Liver (tissue), 9 donors: Measurements from ENCODE around the gene RPL38. TPM values are rescaled to one million over a fixed set of nuclear protein-coding genes. Genes with fewer than 3 reads are reported as not detected.

Experiments
- DNase-seq: peaks from one replicate; pipeline ENCODE4 v3.0.0-alpha.2; 2017; ENCODE audit warnings: low spot score
- H3K27ac ChIP-seq, 2 donors: one replicate each; pipeline ENCODE4 v1.7.0; 2013; ENCODE audit warnings: inconsistent platforms in 2 of 2, low read length in 2 of 2, control low read depth in 1 of 2, low read depth in 1 of 2, mild to moderate bottlenecking in 1 of 2
- H3K27me3 ChIP-seq, 4 donors: one replicate each; pipeline versions ENCODE4 v1.6.1 to v1.7.0; 2013; ENCODE audit warnings: low read length in 3 of 4, inconsistent platforms in 1 of 4, mild to moderate bottlenecking in 1 of 4, moderate library complexity in 1 of 4; ENCODE audit not compliant: control insufficient read depth in 4 of 4, insufficient read depth in 4 of 4
- H3K36me3 ChIP-seq, 4 donors: one replicate each; pipeline versions ENCODE4 v1.6.1 to v1.7.0; 2013; ENCODE audit warnings: low read length in 3 of 4, mild to moderate bottlenecking in 3 of 4, low read depth in 1 of 4, moderate library complexity in 1 of 4; ENCODE audit not compliant: control insufficient read depth in 4 of 4, insufficient read depth in 3 of 4
- H3K4me1 ChIP-seq, 4 donors: one replicate each; pipeline versions ENCODE4 v1.6.1 to v1.7.0; 2013; ENCODE audit warnings: low read length in 3 of 4, mild to moderate bottlenecking in 3 of 4, moderate library complexity in 1 of 4; ENCODE audit not compliant: control insufficient read depth in 4 of 4, insufficient read depth in 4 of 4
- H3K4me3 ChIP-seq, 3 donors: one replicate each; pipeline versions ENCODE4 v1.6.1 to v1.7.0; 2013; ENCODE audit warnings: low read length in 3 of 3, control low read depth in 1 of 3, low read depth in 1 of 3, mild to moderate bottlenecking in 1 of 3
- H3K9ac ChIP-seq, 2 donors: one replicate each; pipeline ENCODE4 v1.7.0; 2013; ENCODE audit warnings: low read length in 2 of 2, mild to moderate bottlenecking in 2 of 2, moderate library complexity in 2 of 2, control low read depth in 1 of 2, low read depth in 1 of 2
- H3K9me3 ChIP-seq, 4 donors: one replicate each; pipeline versions ENCODE4 v1.6.1 to v1.7.0; 2013; ENCODE audit warnings: low read length in 3 of 4; ENCODE audit not compliant: control insufficient read depth in 4 of 4
- ATF3 ChIP-seq: IDR thresholded peaks from 2 replicates; pipeline ENCODE4 v1.6.1; 2016; ENCODE audit warnings: antibody characterized with exemption
- CTCF ChIP-seq: fragments of 150-350 bp; IDR thresholded peaks from 2 replicates; pipeline ENCODE4 v1.5.1; 2017; ENCODE audit warnings: improper control_type of control experiment, low read depth, low read length; ENCODE audit not compliant: missing input control
- EGR1 ChIP-seq, 2 donors: IDR thresholded peaks; 2 replicates each; pipeline ENCODE4 v1.6.1; 2016 to 2018; ENCODE audit warnings: antibody characterized with exemption in 2 of 2, low read depth in 2 of 2
- FOXA1 ChIP-seq: IDR thresholded peaks from 2 replicates; pipeline ENCODE4 v1.6.1; 2016; ENCODE audit warnings: antibody characterized with exemption
- FOXA2 ChIP-seq: IDR thresholded peaks from 2 replicates; pipeline ENCODE4 v1.6.1; 2016; ENCODE audit warnings: antibody characterized with exemption
- GABPA ChIP-seq, 2 donors: IDR thresholded peaks in 1 of 2; conservative IDR thresholded peaks in 1 of 2; 2 replicates each; pipeline ENCODE4 v1.6.1; 2016; ENCODE audit warnings: antibody characterized with exemption in 2 of 2, mild to moderate bottlenecking in 1 of 2, moderate library complexity in 1 of 2
- HNF4A ChIP-seq, 2 donors: conservative IDR thresholded peaks; 2 replicates each; pipeline ENCODE4 v1.6.1; 2016; ENCODE audit warnings: antibody characterized with exemption in 2 of 2, mild to moderate bottlenecking in 2 of 2
- HNF4G ChIP-seq: IDR thresholded peaks from 2 replicates; pipeline ENCODE4 v1.6.1; 2016; ENCODE audit warnings: antibody characterized with exemption
- JUND ChIP-seq, 2 donors: IDR thresholded peaks; 2 replicates each; pipeline ENCODE4 v1.6.1; 2016; ENCODE audit warnings: antibody characterized with exemption in 2 of 2
- MAX ChIP-seq: IDR thresholded peaks from 2 replicates; pipeline ENCODE4 v1.6.1; 2016; ENCODE audit warnings: antibody characterized with exemption
- NR2F2 ChIP-seq: IDR thresholded peaks from 2 replicates; pipeline ENCODE4 v1.6.1; 2016; ENCODE audit warnings: antibody characterized with exemption
- RAD21 ChIP-seq, 2 donors: IDR thresholded peaks; 2 replicates each; pipeline ENCODE4 v1.6.1; 2016; ENCODE audit warnings: antibody characterized with exemption in 2 of 2, mild to moderate bottlenecking in 2 of 2
- REST ChIP-seq: IDR thresholded peaks from 2 replicates; pipeline ENCODE4 v1.6.1; 2016; ENCODE audit warnings: antibody characterized with exemption, mild to moderate bottlenecking
- RXRA ChIP-seq, 2 donors: IDR thresholded peaks; 2 replicates each; pipeline ENCODE4 v1.6.1; 2017 to 2018; ENCODE audit warnings: antibody characterized with exemption in 2 of 2, mild to moderate bottlenecking in 1 of 2
- SP1 ChIP-seq: IDR thresholded peaks from 2 replicates; pipeline ENCODE4 v1.6.1; 2018; ENCODE audit warnings: antibody characterized with exemption, mild to moderate bottlenecking
- TAF1 ChIP-seq: conservative IDR thresholded peaks from 2 replicates; pipeline ENCODE4 v1.6.1; 2016; ENCODE audit warnings: antibody characterized with exemption, mild to moderate bottlenecking
- YY1 ChIP-seq: IDR thresholded peaks from 2 replicates; pipeline ENCODE4 v1.6.1; 2016; ENCODE audit warnings: antibody characterized with exemption, mild to moderate bottlenecking
- ZBTB33 ChIP-seq: IDR thresholded peaks from 2 replicates; pipeline ENCODE4 v1.6.1; 2016; ENCODE audit warnings: antibody characterized with exemption
- WGBS: extraction: QIAGEN DNeasy Blood & Tissue Kit; methylation state at CpG from one replicate; pipeline ENCODE4 v1.1.7; 2013; 5-methylcytosine and 5-hydroxymethylcytosine counted together
- polyA plus RNA-seq, 2 donors: library from polyadenylated mRNA; stranded (reverse) in 1 of 2; unstranded in 1 of 2; fragments of 200-250 nt in 1 of 2; fragments of >200 nt in 1 of 2; fragmentation: Nextera tagmentation in 1 of 2; extraction: Ambion mirVana in 1 of 2; gene quantifications; one replicate each; pipeline versions ENCODE4 v1.2.1 to v1.2.3, GENCODE V29; 2013 to 2015
- total RNA-seq, 2 donors: library from RNA; depleted of rRNA; stranded (reverse); fragments of >200 nt; gene quantifications; one replicate each; pipeline ENCODE4 v1.2.3, GENCODE V29; 2014
- donor health status: healthy.
- donor health status: healthy.
- donor health status: healthy.
- donor health status: healthy.
- donor health status: healthy.

The RPL38 gene
- total and polyA plus RNA-seq, 4 donors, result 67.7 to 1,367 (median 455) TPM

GRCh38 chr17:74153821-74154430 is 49.6 kb upstream of the RPL38 start:
- WGBS, result 80% methylated on average over 11 of the region's 11 CpGs
- Histone ChIP-seq H3K4me1 (no peaks in the 10 kb centered on the region), H3K27me3 (peaks cover 0 to 4% (median under 1%) of the 10 kb centered on the region in 4 donors), H3K9me3 (peaks cover 0 to 9% (median 3%) of the 10 kb centered on the region in 4 donors), H3K4me3 (no peak overlapping the region), H3K27ac (no peak overlapping the region), H3K36me3 (no peaks in the 10 kb centered on the region), H3K9ac (no peak overlapping the region)
- peak; percentile 16 for DNase-seq
- no peak for TF ChIP-seq FOXA1

GRCh38 chr17:74156878-74157277 is 46.6 kb upstream of the RPL38 start:
- Histone ChIP-seq H3K4me3 (no peak overlapping the region), H3K9ac (no peak overlapping the region), H3K36me3 (no peaks in the 10 kb centered on the region), H3K27ac (no peak overlapping the region), H3K9me3 (peaks cover 0 to 9% (median 3%) of the 10 kb centered on the region in 4 donors), H3K27me3 (no peaks in the 10 kb centered on the region), H3K4me1 (no peaks in the 10 kb centered on the region)
- TF ChIP-seq GABPA (IDR thresholded peaks at IDR 0.05 in 1 of 2, conservative IDR thresholded peaks at IDR 0.05 in 1 of 2), result no peak
- no peak for TF ChIP-seq TAF1
- peak; percentile 3 for DNase-seq
- WGBS, result 78% methylated on average over 6 of the region's 6 CpGs

GRCh38 chr17:74157366-74157765 is 46.1 kb upstream of the RPL38 start:
- H3K9ac ChIP-seq, result no peak overlapping the region
- peak; percentile 2 for DNase-seq
- WGBS, result 74% methylated on average over 9 of the region's 9 CpGs
- no peak overlapping the region for H3K4me3 ChIP-seq
- H3K36me3 ChIP-seq, result no peaks in the 10 kb centered on the region
- H3K9me3 ChIP-seq, result peaks cover 0 to 9% (median 3%) of the 10 kb centered on the region in 4 donors
- TF ChIP-seq NR2F2 (no peak), ATF3 (no peak), MAX (no peak), RXRA (IDR thresholded peaks at IDR 0.05) (no peak), FOXA1 (no peak), GABPA (IDR thresholded peaks at IDR 0.05 in 1 of 2, conservative IDR thresholded peaks at IDR 0.05 in 1 of 2) (no peak), FOXA2 (no peak), RAD21 (IDR thresholded peaks at IDR 0.05) (no peak), YY1 (no peak), JUND (IDR thresholded peaks at IDR 0.05) (no peak), ZBTB33 (no peak), TAF1 (no peak), SP1 (no peak), HNF4A (conservative IDR thresholded peaks at IDR 0.05) (no peak), CTCF (no peak), REST (no peak), EGR1 (IDR thresholded peaks at IDR 0.05; ENCODE audit: low read depth in 2 of 2) (no peak), HNF4G (no peak)
- no peak overlapping the region for H3K27ac ChIP-seq
- H3K4me1 ChIP-seq, result no peaks in the 10 kb centered on the region
- H3K27me3 ChIP-seq, result no peaks in the 10 kb centered on the region
